Peyer's patch (tissue), 4 donors: ENCODE measurements around the gene PFN2.

Experiments
- CTCF ChIP-seq, 6 experiments: fragments of 450-650 bp in 4 of 6; fragments of 200-600 bp in 2 of 6; sonication (generic) in 1 of 6; IDR thresholded peaks; one replicate each; pipeline ENCODE4 v1.5.1; 2017 to 2019; ENCODE audit warnings: antibody characterized with exemption in 6 of 6, mild to moderate bottlenecking in 3 of 6, moderate library complexity in 1 of 6
- POLR2A ChIP-seq, 2 donors: fragments of 450-650 bp; IDR thresholded peaks; one replicate each; pipeline ENCODE4 v1.5.1; 2017; ENCODE audit warnings: antibody characterized with exemption in 2 of 2, mild to moderate bottlenecking in 2 of 2, moderate library complexity in 2 of 2

- no peak for TF ChIP-seq CTCF (IDR thresholded peaks at IDR 0.05)
- TF ChIP-seq POLR2A (IDR thresholded peaks at IDR 0.05): no peak
Measured at GRCh38 chr3:149965278-149965677, 5.4 kb downstream of the PFN2 start.
